AG04449 (cell line): ENCODE data around the gene IL13RA2.

ENCODE experiments used
- CTCF ChIA-PET: fragments of 350-600 bp; formaldehyde crosslinking; extraction: SDS; loops from one replicate; lab custom pipeline; 2021; ENCODE audit warnings: antibody characterized with exemption; lab: Yijun Ruan, JAX
- POLR2A ChIA-PET: fragments of 400-600, 350-600 bp; formaldehyde crosslinking; extraction: SDS; loops from one replicate; lab custom pipeline; 2020; ENCODE audit warnings: antibody characterized with exemption, inconsistent platforms; lab: Yijun Ruan, JAX
- DNase-seq: peaks from one replicate; pipeline ENCODE4 v3.0.0-alpha.2; 2010; ENCODE audit warnings: low read depth, low spot score
- H3K4me3 ChIP-seq: 2 replicates; pipeline ENCODE4 v1.5.1; 2011; ENCODE audit warnings: low read depth, mild to moderate bottlenecking, control low read depth, low read length
- TF ChIP-seq, protein P1 (sequence below): IDR thresholded peaks from one replicate; pipeline ENCODE4 v1.5.1; 2011; ENCODE audit warnings: mild to moderate bottlenecking, moderate library complexity, low read length, control low read depth, inconsistent platforms; ENCODE audit not compliant: insufficient read depth; ENCODE audit errors: missing control alignments

The IL13RA2 gene

DNA sequence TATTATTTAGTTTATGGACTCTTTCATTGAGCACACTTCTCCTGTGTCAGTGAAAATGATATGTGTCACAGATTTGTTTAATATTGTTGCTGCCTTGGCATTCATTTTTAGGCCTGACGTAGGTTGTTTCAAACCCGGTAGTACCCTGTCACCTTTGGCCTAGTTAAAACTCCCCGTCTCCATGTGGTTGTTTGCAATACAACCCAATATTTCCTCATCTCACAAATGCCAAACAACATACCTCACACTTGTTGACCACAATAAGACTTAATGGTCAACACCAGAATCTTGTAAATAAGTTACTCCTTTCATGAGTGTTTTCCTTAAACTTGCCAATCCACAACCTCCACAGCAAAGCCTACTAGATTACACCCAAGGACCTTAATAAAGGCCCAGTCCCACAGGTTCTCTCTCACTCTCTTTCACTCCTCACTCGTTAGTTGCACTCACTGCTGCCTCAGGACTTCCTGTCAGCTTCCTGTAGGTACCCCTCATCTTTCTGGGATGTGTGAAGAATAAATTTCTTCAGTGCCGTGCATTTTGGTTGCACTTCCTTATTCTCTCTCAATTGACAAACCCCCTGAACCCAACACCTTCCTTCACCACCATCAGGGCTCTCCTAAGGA lies 31.3 kb downstream of the IL13RA2 start:
- CTCF ChIA-PET = no interaction called here
- no peak overlapping the region for H3K4me3 ChIP-seq
- POLR2A ChIA-PET = no interaction called here
- TF ChIP-seq, protein P1, sequence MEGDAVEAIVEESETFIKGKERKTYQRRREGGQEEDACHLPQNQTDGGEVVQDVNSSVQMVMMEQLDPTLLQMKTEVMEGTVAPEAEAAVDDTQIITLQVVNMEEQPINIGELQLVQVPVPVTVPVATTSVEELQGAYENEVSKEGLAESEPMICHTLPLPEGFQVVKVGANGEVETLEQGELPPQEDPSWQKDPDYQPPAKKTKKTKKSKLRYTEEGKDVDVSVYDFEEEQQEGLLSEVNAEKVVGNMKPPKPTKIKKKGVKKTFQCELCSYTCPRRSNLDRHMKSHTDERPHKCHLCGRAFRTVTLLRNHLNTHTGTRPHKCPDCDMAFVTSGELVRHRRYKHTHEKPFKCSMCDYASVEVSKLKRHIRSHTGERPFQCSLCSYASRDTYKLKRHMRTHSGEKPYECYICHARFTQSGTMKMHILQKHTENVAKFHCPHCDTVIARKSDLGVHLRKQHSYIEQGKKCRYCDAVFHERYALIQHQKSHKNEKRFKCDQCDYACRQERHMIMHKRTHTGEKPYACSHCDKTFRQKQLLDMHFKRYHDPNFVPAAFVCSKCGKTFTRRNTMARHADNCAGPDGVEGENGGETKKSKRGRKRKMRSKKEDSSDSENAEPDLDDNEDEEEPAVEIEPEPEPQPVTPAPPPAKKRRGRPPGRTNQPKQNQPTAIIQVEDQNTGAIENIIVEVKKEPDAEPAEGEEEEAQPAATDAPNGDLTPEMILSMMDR = no peak
- no peak for DNase-seq

DNA sequence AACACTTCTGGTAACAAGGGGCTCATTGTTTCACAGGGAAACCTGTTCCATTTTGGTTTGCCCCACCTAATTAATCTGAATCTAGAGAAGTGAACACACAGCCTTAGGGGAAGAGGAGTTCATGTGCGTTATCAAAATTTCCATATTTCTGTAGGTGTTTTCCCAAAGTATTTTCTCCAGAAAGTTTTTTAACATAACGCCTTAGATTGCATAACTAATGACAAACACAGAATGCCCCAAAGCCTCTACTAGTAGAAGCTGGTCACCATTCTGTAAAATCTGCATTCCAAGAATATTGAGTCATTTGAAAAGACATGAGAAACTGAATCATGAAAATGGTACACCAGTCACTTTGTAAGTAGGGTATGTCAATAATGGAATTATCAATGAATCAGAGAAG lies 41.1 kb downstream of the IL13RA2 start:
- TF ChIP-seq, protein P1 = no peak
- H3K4me3 ChIP-seq = no peak overlapping the region
- CTCF ChIA-PET = no interaction called here
- POLR2A ChIA-PET = no interaction called here
- no peak for DNase-seq

DNA sequence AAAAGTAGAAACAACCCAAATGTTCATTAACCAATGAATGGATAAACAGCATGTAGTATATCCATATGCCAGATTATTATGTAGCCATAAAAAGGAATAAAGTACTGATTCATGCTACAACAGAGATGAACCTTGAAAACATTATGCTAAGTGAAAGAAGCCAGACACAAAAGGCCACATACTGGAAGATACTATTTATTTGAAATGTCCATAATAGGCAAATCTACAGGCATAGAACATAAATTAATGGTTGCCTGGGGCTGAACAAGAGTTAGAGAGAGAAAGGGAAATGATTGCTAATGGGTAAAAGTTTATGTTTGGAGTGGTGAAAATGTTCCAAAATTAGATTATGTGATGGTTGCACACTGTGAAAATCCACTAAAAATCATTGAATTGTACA lies 44.4 kb downstream of the IL13RA2 start:
- no peak for DNase-seq
- ChIA-PET CTCF (no interaction called here), POLR2A (no interaction called here)
- TF ChIP-seq, protein P1 = no peak
- no peak overlapping the region for H3K4me3 ChIP-seq

DNA sequence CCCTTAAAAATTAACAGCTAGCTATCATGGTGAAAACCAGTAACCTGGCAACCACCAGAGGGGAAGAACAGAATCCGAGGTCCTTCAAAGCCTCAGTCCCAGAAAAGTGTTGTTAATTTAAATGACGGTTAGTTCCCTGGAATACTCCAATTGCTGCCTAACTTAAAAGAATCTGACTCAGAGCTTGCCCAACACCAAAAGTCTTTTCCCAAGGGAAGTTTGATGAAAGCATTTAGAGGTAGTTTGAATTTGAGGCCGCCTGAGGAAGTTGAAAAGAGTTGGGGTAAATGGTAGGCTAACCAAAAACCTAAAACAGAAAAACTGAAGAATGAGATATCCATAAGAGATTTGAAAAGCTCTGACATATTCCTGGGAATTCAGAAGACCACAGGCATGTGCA lies 46.6 kb downstream of the IL13RA2 start:
- ChIA-PET POLR2A (no interaction called here), CTCF (no interaction called here)

DNA sequence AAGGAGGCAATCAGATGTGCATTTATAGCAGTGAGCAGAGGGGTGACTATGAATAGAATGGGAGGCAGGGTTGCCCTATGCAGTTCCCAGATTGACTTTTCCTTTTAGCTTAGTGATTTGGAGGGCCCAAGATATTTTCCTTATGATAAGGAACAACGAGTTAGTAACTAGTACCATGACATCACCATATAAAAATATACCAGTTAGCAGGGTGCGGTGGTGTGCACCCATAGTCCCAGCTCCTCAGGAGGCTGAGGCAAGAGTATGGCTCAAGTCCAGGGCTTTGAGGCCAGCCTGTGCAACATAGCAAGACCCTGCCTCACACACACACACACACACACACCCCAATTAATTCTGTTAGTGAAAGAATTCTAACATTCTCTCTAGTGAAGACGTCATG lies 53.0 kb downstream of the IL13RA2 start:
- DNase-seq = no peak
- TF ChIP-seq, protein P1 = no peak
- no peak overlapping the region for H3K4me3 ChIP-seq
- ChIA-PET POLR2A (no interaction called here), CTCF (interaction anchor here (1.1 kb wide), 1 partner anchor 353 kb away, joined by 3 read pairs; no protein-coding TSS in a partner anchor)

More for the DNA sequence above, 46.6 kb downstream of the IL13RA2 start:
- TF ChIP-seq, protein P1 = no peak
- no peak overlapping the region for H3K4me3 ChIP-seq
- DNase-seq = no peak

DNA sequence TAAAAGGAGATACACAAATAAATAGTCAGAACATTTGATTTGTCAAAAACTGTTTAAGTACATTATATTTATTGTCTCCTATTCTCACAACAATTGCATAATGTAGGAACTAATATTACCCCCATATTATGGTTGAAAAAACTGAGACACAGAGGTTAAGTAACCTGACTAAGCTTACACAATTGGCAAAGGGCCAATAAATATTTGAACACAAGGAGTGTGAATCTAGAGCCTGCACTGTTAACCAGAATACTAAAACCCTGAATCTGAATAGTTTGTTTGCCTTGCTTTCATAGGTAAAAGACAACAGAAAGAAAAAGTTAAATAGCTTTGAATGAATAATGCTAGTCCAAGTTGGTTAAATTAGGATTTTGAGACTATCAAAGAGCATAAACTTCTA lies 55.2 kb downstream of the IL13RA2 start:
- ChIA-PET POLR2A (no interaction called here), CTCF (interaction anchor here (2.0 kb wide), 1 partner anchor 351 kb away, joined by 9 read pairs; no protein-coding TSS in a partner anchor)
- no peak overlapping the region for H3K4me3 ChIP-seq
- no peak for DNase-seq
- TF ChIP-seq, protein P1 = no peak
